Trophoblast cell (in vitro differentiated cells and primary cell): ENCODE results near the gene DYSF.

Source experiments
- DNase-seq, 2 donors: peaks; one replicate each; pipeline ENCODE4 v3.0.0-alpha.2; 2016
- H2AFZ ChIP-seq: 2 replicates; pipeline ENCODE4 v1.6.1; 2013; ENCODE audit warnings: low read length, moderate library complexity, mild to moderate bottlenecking; ENCODE audit not compliant: insufficient read depth, poor library complexity
- H2AK5ac ChIP-seq: 2 replicates; pipeline ENCODE4 v1.6.1; 2013; ENCODE audit warnings: mild to moderate bottlenecking, low read length
- H2BK120ac ChIP-seq: 2 replicates; pipeline ENCODE4 v1.6.1; 2013; ENCODE audit warnings: low read length, mild to moderate bottlenecking, moderate library complexity; ENCODE audit not compliant: insufficient read depth, poor library complexity
- H2BK12ac ChIP-seq: 2 replicates; pipeline ENCODE4 v1.6.1; 2013; ENCODE audit warnings: mild to moderate bottlenecking, low read length, moderate library complexity
- H2BK5ac ChIP-seq: 2 replicates; pipeline ENCODE4 v1.6.1; 2013; ENCODE audit warnings: low read length, low read depth, moderate library complexity, mild to moderate bottlenecking; ENCODE audit not compliant: poor library complexity
- H3K14ac ChIP-seq: 2 replicates; pipeline ENCODE4 v1.6.1; 2013; ENCODE audit warnings: mild to moderate bottlenecking, low read length
- H3K18ac ChIP-seq: 2 replicates; pipeline ENCODE4 v1.6.1; 2013; ENCODE audit warnings: mild to moderate bottlenecking, low read length
- H3K23ac ChIP-seq: 2 replicates; pipeline ENCODE4 v1.6.1; 2013; ENCODE audit warnings: low read length
- H3K27ac ChIP-seq: 2 replicates; pipeline ENCODE4 v1.5.1; 2013; ENCODE audit warnings: low read depth, mild to moderate bottlenecking, inconsistent platforms, low read length, moderate library complexity
- H3K27me3 ChIP-seq: 2 replicates; pipeline ENCODE4 v1.6.1; 2013; ENCODE audit warnings: inconsistent platforms, mild to moderate bottlenecking, low read length, moderate library complexity; ENCODE audit not compliant: insufficient read depth
- H3K36me3 ChIP-seq, 2 experiments: 1 replicate in 1 of 2; 2 replicates in 1 of 2; pipeline ENCODE4 v1.6.1; 2013; ENCODE audit warnings: low read length in 2 of 2, mild to moderate bottlenecking in 2 of 2, moderate library complexity in 1 of 2; ENCODE audit not compliant: insufficient read depth in 2 of 2, control insufficient read depth in 1 of 2
- H3K4ac ChIP-seq: 2 replicates; pipeline ENCODE4 v1.6.1; 2013; ENCODE audit warnings: low read depth, mild to moderate bottlenecking, low read length, moderate library complexity
- H3K4me1 ChIP-seq, 2 experiments: 1 replicate in 1 of 2; 2 replicates in 1 of 2; pipeline ENCODE4 v1.6.1; 2013; ENCODE audit warnings: low read length in 2 of 2, mild to moderate bottlenecking in 2 of 2, moderate library complexity in 1 of 2; ENCODE audit not compliant: insufficient read depth in 2 of 2, control insufficient read depth in 1 of 2
- H3K4me2 ChIP-seq: 2 replicates; pipeline ENCODE4 v1.6.1; 2013; ENCODE audit warnings: inconsistent platforms, mild to moderate bottlenecking, low read length, moderate library complexity
- H3K4me3 ChIP-seq: 2 replicates; pipeline ENCODE4 v1.5.1; 2013; ENCODE audit warnings: mild to moderate bottlenecking, low read depth, low read length, inconsistent platforms
- H3K79me1 ChIP-seq: one replicate; pipeline ENCODE4 v1.6.1; 2013; ENCODE audit warnings: low read length
- H3K79me2 ChIP-seq: 2 replicates; pipeline ENCODE4 v1.6.1; 2013; ENCODE audit warnings: low read length, mild to moderate bottlenecking; ENCODE audit not compliant: control insufficient read depth, insufficient read depth, poor library complexity
- H3K9ac ChIP-seq: 2 replicates; pipeline ENCODE4 v1.6.1; 2013; ENCODE audit warnings: mild to moderate bottlenecking, low read length
- H3K9me3 ChIP-seq: 2 replicates; pipeline ENCODE4 v1.6.1; 2013; ENCODE audit warnings: low read depth, mild to moderate bottlenecking, control low read depth, inconsistent platforms, low read length; ENCODE audit not compliant: insufficient read depth
- H4K12ac ChIP-seq: 2 replicates; pipeline ENCODE4 v1.6.1; 2013; ENCODE audit warnings: low read depth, mild to moderate bottlenecking, low read length, moderate library complexity
- H4K8ac ChIP-seq: 2 replicates; pipeline ENCODE4 v1.6.1; 2013; ENCODE audit warnings: low read depth, mild to moderate bottlenecking, low read length, moderate library complexity
- H4K91ac ChIP-seq: one replicate; pipeline ENCODE4 v1.6.1; 2013; ENCODE audit warnings: low read depth, mild to moderate bottlenecking, low read length, moderate library complexity
- WGBS: extraction: QIAGEN DNeasy Blood & Tissue Kit; methylation state at CpG from one replicate; pipeline ENCODE4 v1.1.7; 2013; ENCODE audit warnings: missing lambda C conversion rate; ENCODE audit not compliant: insufficient read length, insufficient coverage; ENCODE audit errors: extremely low coverage; 5-methylcytosine and 5-hydroxymethylcytosine counted together

The DYSF gene

GRCh38 chr2:71694501-71695234 is 241.3 kb downstream of the DYSF start:
- no peaks in the 10 kb centered on the region for H3K36me3 ChIP-seq
- no CpG with 5 or more reads among the region's 14 CpGs for WGBS
- H3K18ac ChIP-seq, result no peak overlapping the region
- no peak overlapping the region for H3K27ac ChIP-seq
- no peak overlapping the region for H3K14ac ChIP-seq
- H3K4me1 ChIP-seq, result peaks cover 16 to 22% of the 10 kb centered on the region in 2 experiments
- no peak overlapping the region for H3K9ac ChIP-seq
- no peak overlapping the region for H4K91ac ChIP-seq
- H4K12ac ChIP-seq, result no peak overlapping the region
- no peak overlapping the region for H3K4me2 ChIP-seq
- no peak overlapping the region for H2BK12ac ChIP-seq
- H2AFZ ChIP-seq, result no peak overlapping the region
- H2BK120ac ChIP-seq, result no peak overlapping the region
- peaks cover 1% of the 10 kb centered on the region for H3K9me3 ChIP-seq
- H3K23ac ChIP-seq, result no peak overlapping the region
- H2AK5ac ChIP-seq, result no peak overlapping the region
- H4K8ac ChIP-seq, result no peak overlapping the region
- no peak overlapping the region for H3K4me3 ChIP-seq
- no peak overlapping the region for H2BK5ac ChIP-seq
- H3K79me1 ChIP-seq, result no peaks in the 10 kb centered on the region
- no peaks in the 10 kb centered on the region for H3K27me3 ChIP-seq
- H3K79me2 ChIP-seq, result no peaks in the 10 kb centered on the region
- H3K4ac ChIP-seq, result no peak overlapping the region
- DNase-seq, result no peak

GRCh38 chr2:71695235-71696120 is 242.1 kb downstream of the DYSF start:
- H2AK5ac ChIP-seq, result no peak overlapping the region
- peaks cover 16 to 22% of the 10 kb centered on the region in 2 experiments for H3K4me1 ChIP-seq
- H3K14ac ChIP-seq, result no peak overlapping the region
- no peak overlapping the region for H4K8ac ChIP-seq
- H2AFZ ChIP-seq, result no peak overlapping the region
- no CpG with 5 or more reads among the region's 13 CpGs for WGBS
- H2BK120ac ChIP-seq, result no peak overlapping the region
- H3K4me2 ChIP-seq, result no peak overlapping the region
- no peak overlapping the region for H4K12ac ChIP-seq
- no peak overlapping the region for H2BK5ac ChIP-seq
- H3K9me3 ChIP-seq, result peaks cover 1% of the 10 kb centered on the region
- no peaks in the 10 kb centered on the region for H3K36me3 ChIP-seq
- no peak overlapping the region for H2BK12ac ChIP-seq
- H3K27me3 ChIP-seq, result no peaks in the 10 kb centered on the region
- H3K4me3 ChIP-seq, result no peak overlapping the region
- no peak overlapping the region for H3K23ac ChIP-seq
- no peak overlapping the region for H3K18ac ChIP-seq
- no peak overlapping the region for H3K4ac ChIP-seq
- H3K9ac ChIP-seq, result no peak overlapping the region
- peak in 1 of 2 donors; percentile 25 for DNase-seq
- H4K91ac ChIP-seq, result no peak overlapping the region
- H3K79me2 ChIP-seq, result no peaks in the 10 kb centered on the region
- no peaks in the 10 kb centered on the region for H3K79me1 ChIP-seq
- no peak overlapping the region for H3K27ac ChIP-seq

GRCh38 chr2:71696381-71696780 is 243.0 kb downstream of the DYSF start:
- H2AFZ ChIP-seq, result no peak overlapping the region
- no peak overlapping the region for H3K4ac ChIP-seq
- H2BK120ac ChIP-seq, result no peak overlapping the region
- H3K79me1 ChIP-seq, result no peaks in the 10 kb centered on the region
- no CpG with 5 or more reads among the region's 8 CpGs for WGBS
- peaks cover 1% of the 10 kb centered on the region for H3K9me3 ChIP-seq
- no peak overlapping the region for H3K9ac ChIP-seq
- no peak overlapping the region for H4K91ac ChIP-seq
- no peaks in the 10 kb centered on the region for H3K79me2 ChIP-seq
- no peak overlapping the region for H3K4me2 ChIP-seq
- H3K27ac ChIP-seq, result no peak overlapping the region
- H3K14ac ChIP-seq, result no peak overlapping the region
- no peak overlapping the region for H2BK12ac ChIP-seq
- H2BK5ac ChIP-seq, result no peak overlapping the region
- H3K36me3 ChIP-seq, result no peaks in the 10 kb centered on the region
- H3K18ac ChIP-seq, result peak overlapping the region; percentile 1
- DNase-seq, result no peak
- H4K8ac ChIP-seq, result no peak overlapping the region
- H4K12ac ChIP-seq, result no peak overlapping the region
- no peaks in the 10 kb centered on the region for H3K27me3 ChIP-seq
- no peak overlapping the region for H2AK5ac ChIP-seq
- no peak overlapping the region for H3K23ac ChIP-seq
- peaks cover 15 to 22% of the 10 kb centered on the region in 2 experiments for H3K4me1 ChIP-seq
- H3K4me3 ChIP-seq, result no peak overlapping the region

GRCh38 chr2:71697106-71698004 is 244.0 kb downstream of the DYSF start:
- Histone ChIP-seq H4K8ac (no peak overlapping the region), H3K27ac (no peak overlapping the region), H3K23ac (no peak overlapping the region), H3K14ac (no peak overlapping the region), H2BK12ac (no peak overlapping the region), H3K79me1 (no peaks in the 10 kb centered on the region), H3K4ac (no peak overlapping the region), H3K4me3 (no peak overlapping the region), H2AFZ (no peak overlapping the region), H4K91ac (no peak overlapping the region), H3K18ac (no peak overlapping the region), H2BK120ac (no peak overlapping the region), H4K12ac (no peak overlapping the region), H2AK5ac (no peak overlapping the region), H3K4me2 (no peak overlapping the region), H3K9me3 (peaks cover 1% of the 10 kb centered on the region), H3K27me3 (no peaks in the 10 kb centered on the region), H3K36me3 (no peaks in the 10 kb centered on the region), H3K9ac (no peak overlapping the region), H2BK5ac (no peak overlapping the region), H3K79me2 (no peaks in the 10 kb centered on the region), H3K4me1 (peaks cover 13 to 15% of the 10 kb centered on the region in 2 experiments)
- WGBS, result no CpG with 5 or more reads among the region's 14 CpGs
- peak; percentile 51 to 67 for DNase-seq
